H9 (cell line): ENCODE data around the gene PRPF6. TPM values are rescaled to one million over a fixed set of nuclear protein-coding genes. Genes with fewer than 3 reads are reported as not detected.

Source experiments
- DNase-seq: peaks from one replicate; pipeline ENCODE4 v3.0.0-alpha.2; 2017
- H2AFZ ChIP-seq: one replicate; pipeline ENCODE4 v1.6.1; 2013; ENCODE audit warnings: mild to moderate bottlenecking, low read length, control low read depth, moderate library complexity
- H2AK5ac ChIP-seq: 2 replicates; pipeline ENCODE4 v1.6.1; 2013; ENCODE audit warnings: low read length, control low read depth, mixed read lengths; ENCODE audit not compliant: insufficient read length
- H2BK120ac ChIP-seq: one replicate; pipeline ENCODE4 v1.6.1; 2013; ENCODE audit warnings: low read depth, mild to moderate bottlenecking, low read length, control low read depth, inconsistent platforms; ENCODE audit not compliant: poor library complexity, severe bottlenecking
- H2BK12ac ChIP-seq: 2 replicates; pipeline ENCODE4 v1.6.1; 2013; ENCODE audit warnings: low read length, control low read depth, mixed read lengths, low read depth; ENCODE audit not compliant: insufficient read length
- H2BK15ac ChIP-seq: 2 replicates; pipeline ENCODE4 v1.6.1; 2013; ENCODE audit warnings: low read depth, low read length, control low read depth
- H2BK20ac ChIP-seq: one replicate; pipeline ENCODE4 v1.6.1; 2013; ENCODE audit warnings: low read depth, mild to moderate bottlenecking, low read length, control low read depth, inconsistent platforms; ENCODE audit not compliant: poor library complexity, severe bottlenecking
- H2BK5ac ChIP-seq: 2 replicates; pipeline ENCODE4 v1.6.1; 2013; ENCODE audit warnings: low read length, control low read depth, mixed read lengths; ENCODE audit not compliant: insufficient read length
- H3K14ac ChIP-seq: 2 replicates; pipeline ENCODE4 v1.6.1; 2013; ENCODE audit warnings: low read length, control low read depth; ENCODE audit not compliant: insufficient read depth
- H3K18ac ChIP-seq: 2 replicates; pipeline ENCODE4 v1.6.1; 2013; ENCODE audit warnings: low read depth, mild to moderate bottlenecking, mixed read lengths, low read length, control low read depth; ENCODE audit not compliant: insufficient read length
- H3K23ac ChIP-seq: 2 replicates; pipeline ENCODE4 v1.6.1; 2013; ENCODE audit warnings: low read length, control low read depth, mixed read lengths, low read depth; ENCODE audit not compliant: insufficient read length
- H3K23me2 ChIP-seq: 2 replicates; pipeline ENCODE4 v1.6.1; 2013; ENCODE audit warnings: low read depth, mild to moderate bottlenecking, mixed read lengths, low read length, control low read depth; ENCODE audit not compliant: insufficient read length, poor library complexity, severe bottlenecking
- H3K27ac ChIP-seq: 2 replicates; pipeline ENCODE4 v1.5.1; 2013; ENCODE audit warnings: low read length, control low read depth, mixed read lengths, low read depth; ENCODE audit not compliant: insufficient read length
- H3K27me3 ChIP-seq: 2 replicates; pipeline ENCODE4 v1.6.1; 2013; ENCODE audit warnings: low read length, control low read depth, inconsistent platforms; ENCODE audit not compliant: insufficient read depth
- H3K4ac ChIP-seq: 2 replicates; pipeline ENCODE4 v1.6.1; 2013; ENCODE audit warnings: low read depth, mild to moderate bottlenecking, control low read depth, inconsistent platforms, low read length, moderate library complexity
- H3K4me1 ChIP-seq: 2 replicates; pipeline ENCODE4 v1.6.1; 2013; ENCODE audit warnings: low read length, control low read depth, inconsistent platforms; ENCODE audit not compliant: insufficient read depth
- H3K4me2 ChIP-seq: 2 replicates; pipeline ENCODE4 v1.6.1; 2013; ENCODE audit warnings: low read length, control low read depth, mixed read lengths; ENCODE audit not compliant: insufficient read length, insufficient read depth
- H3K56ac ChIP-seq: 2 replicates; pipeline ENCODE4 v1.6.1; 2013; ENCODE audit warnings: low read depth, mild to moderate bottlenecking, mixed read lengths, low read length, control low read depth; ENCODE audit not compliant: insufficient read length
- H3K79me1 ChIP-seq: 2 replicates; pipeline ENCODE4 v1.6.1; 2013; ENCODE audit warnings: low read depth, mild to moderate bottlenecking, moderate library complexity, low read length, control low read depth, inconsistent platforms; ENCODE audit not compliant: insufficient read depth, poor library complexity, severe bottlenecking
- H3K79me2 ChIP-seq: 2 replicates; pipeline ENCODE4 v1.6.1; 2013; ENCODE audit warnings: low read length, control low read depth, inconsistent platforms; ENCODE audit not compliant: insufficient read depth
- H3K9ac ChIP-seq: 2 replicates; pipeline ENCODE4 v1.6.1; 2013; ENCODE audit warnings: low read length, control low read depth, mixed read lengths; ENCODE audit not compliant: insufficient read length; ENCODE audit errors: extremely low read depth
- H3K9me3 ChIP-seq: one replicate; pipeline ENCODE4 v1.6.1; 2013; ENCODE audit warnings: low read depth, low read length, inconsistent platforms; ENCODE audit not compliant: control insufficient read depth
- H3T11ph ChIP-seq: one replicate; pipeline ENCODE4 v1.6.1; 2013; ENCODE audit warnings: mild to moderate bottlenecking, low read length, control low read depth, inconsistent platforms
- H4K20me1 ChIP-seq: one replicate; pipeline ENCODE4 v1.6.1; 2013; ENCODE audit not compliant: control insufficient read depth, insufficient read length, insufficient read depth
- H4K5ac ChIP-seq: 2 replicates; pipeline ENCODE4 v1.6.1; 2013; ENCODE audit warnings: low read depth, mild to moderate bottlenecking, mixed read lengths, low read length, control low read depth; ENCODE audit not compliant: insufficient read length
- H4K8ac ChIP-seq: replicated peaks from 2 replicates; pipeline ENCODE4 v1.6.1; 2013; ENCODE audit warnings: low read length, control low read depth, mixed read lengths, low read depth; ENCODE audit not compliant: insufficient read length
- H4K91ac ChIP-seq: 2 replicates; pipeline ENCODE4 v1.6.1; 2013; ENCODE audit warnings: low read depth, mild to moderate bottlenecking, moderate library complexity, mixed read lengths, low read length, control low read depth; ENCODE audit not compliant: insufficient read length
- H3K27ac Mint-ChIP-seq, 3 experiments: 2 replicates in 2 of 3; 3 replicates in 1 of 3; pipeline ENCODE4 v1.8.0; 2020 to 2021; ENCODE audit warnings: mixed read lengths in 3 of 3, mild to moderate bottlenecking in 1 of 3, moderate library complexity in 1 of 3
- H3K27me3 Mint-ChIP-seq: 2 replicates; pipeline ENCODE4 v1.8.0; 2021; ENCODE audit warnings: low read depth, mild to moderate bottlenecking, moderate library complexity, mixed read lengths
- H3K36me3 Mint-ChIP-seq, 3 experiments: 2 replicates in 2 of 3; 3 replicates in 1 of 3; pipeline ENCODE4 v1.8.0; 2020 to 2021; ENCODE audit warnings: low read depth in 3 of 3, mixed read lengths in 3 of 3; ENCODE audit not compliant: insufficient read depth in 1 of 3
- H3K4me1 Mint-ChIP-seq, 2 experiments: 2 replicates each; pipeline ENCODE4 v1.8.0; 2020; ENCODE audit warnings: mixed read lengths in 2 of 2
- H3K4me3 Mint-ChIP-seq, 2 experiments: 2 replicates in 1 of 2; 3 replicates in 1 of 2; pipeline ENCODE4 v1.8.0; 2020 to 2021; ENCODE audit warnings: mild to moderate bottlenecking in 2 of 2, mixed read lengths in 2 of 2, moderate library complexity in 1 of 2
- H3K9me3 Mint-ChIP-seq, 2 experiments: 2 replicates in 1 of 2; 3 replicates in 1 of 2; pipeline ENCODE4 v1.8.0; 2020; ENCODE audit warnings: mild to moderate bottlenecking in 2 of 2, mixed read lengths in 2 of 2, moderate library complexity in 1 of 2
- WGBS: extraction: QIAGEN DNeasy Blood & Tissue Kit; methylation state at CpG from one replicate; pipeline ENCODE4 v1.1.7; 2013; ENCODE audit warnings: missing lambda C conversion rate, low lambda C conversion rate, mixed read lengths; ENCODE audit not compliant: insufficient read length; ENCODE audit errors: extremely low coverage; 5-methylcytosine and 5-hydroxymethylcytosine counted together
- total RNA-seq: library from RNA; stranded (reverse); gene quantifications from 2 replicates; pipeline ENCODE4 v1.2.1, GENCODE V29; 2021
- TF ChIP-seq, protein P1 (sequence below): fragments of 200-600 bp; sonication (generic); conservative IDR thresholded peaks from 3 replicates; pipeline ENCODE4 v1.8.0; 2021; ENCODE audit warnings: antibody characterized with exemption, mild to moderate bottlenecking

The PRPF6 gene
- total RNA-seq, 1 experiment from 2014 or later = 87.9 TPM

DNA sequence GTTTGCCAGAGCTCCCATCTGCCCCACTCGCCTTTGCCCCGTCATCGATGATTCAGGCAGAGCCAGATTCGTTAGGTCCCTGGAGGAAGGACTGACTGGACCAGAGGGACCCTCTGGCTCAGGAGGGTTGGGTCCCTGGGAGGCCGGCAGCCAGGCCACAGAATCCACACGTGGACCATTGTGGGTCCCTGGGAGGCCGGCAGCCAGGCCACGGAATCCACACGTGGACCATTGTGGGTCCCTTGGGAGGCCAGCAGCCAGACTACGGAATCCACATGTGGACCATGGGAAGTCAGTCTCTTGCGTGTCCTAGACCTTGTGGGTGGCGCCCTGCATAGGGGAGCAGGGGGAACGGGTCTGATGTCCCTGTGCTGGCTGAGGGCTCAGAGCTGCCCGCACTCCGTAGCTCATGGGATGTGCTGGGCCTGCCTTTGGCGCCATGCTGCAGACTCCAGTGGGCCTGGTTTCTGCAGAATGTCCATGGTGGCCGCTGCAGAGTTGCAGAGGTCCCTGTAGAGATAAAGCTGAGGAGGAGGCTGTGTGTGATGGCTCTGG lies 48.2 kb upstream of the PRPF6 start:
- no peak overlapping the region for H3K14ac ChIP-seq
- no peak overlapping the region for H3K4ac ChIP-seq
- H3K23me2 ChIP-seq = no peaks in the 10 kb centered on the region
- no peak overlapping the region for H2BK5ac ChIP-seq
- H2AFZ ChIP-seq = no peak overlapping the region
- no peak overlapping the region for H3T11ph ChIP-seq
- Mint-ChIP-seq H3K27me3 (no peaks in the 10 kb centered on the region), H3K36me3 (peaks cover 35 to 68% (median 64%) of the 10 kb centered on the region in 3 experiments), H3K9me3 (no peaks in the 10 kb centered on the region), H3K4me3 (no peak overlapping the region), H3K27ac (no peak overlapping the region), H3K4me1 (no peaks in the 10 kb centered on the region)
- TF ChIP-seq, protein P1, sequence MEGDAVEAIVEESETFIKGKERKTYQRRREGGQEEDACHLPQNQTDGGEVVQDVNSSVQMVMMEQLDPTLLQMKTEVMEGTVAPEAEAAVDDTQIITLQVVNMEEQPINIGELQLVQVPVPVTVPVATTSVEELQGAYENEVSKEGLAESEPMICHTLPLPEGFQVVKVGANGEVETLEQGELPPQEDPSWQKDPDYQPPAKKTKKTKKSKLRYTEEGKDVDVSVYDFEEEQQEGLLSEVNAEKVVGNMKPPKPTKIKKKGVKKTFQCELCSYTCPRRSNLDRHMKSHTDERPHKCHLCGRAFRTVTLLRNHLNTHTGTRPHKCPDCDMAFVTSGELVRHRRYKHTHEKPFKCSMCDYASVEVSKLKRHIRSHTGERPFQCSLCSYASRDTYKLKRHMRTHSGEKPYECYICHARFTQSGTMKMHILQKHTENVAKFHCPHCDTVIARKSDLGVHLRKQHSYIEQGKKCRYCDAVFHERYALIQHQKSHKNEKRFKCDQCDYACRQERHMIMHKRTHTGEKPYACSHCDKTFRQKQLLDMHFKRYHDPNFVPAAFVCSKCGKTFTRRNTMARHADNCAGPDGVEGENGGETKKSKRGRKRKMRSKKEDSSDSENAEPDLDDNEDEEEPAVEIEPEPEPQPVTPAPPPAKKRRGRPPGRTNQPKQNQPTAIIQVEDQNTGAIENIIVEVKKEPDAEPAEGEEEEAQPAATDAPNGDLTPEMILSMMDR = no peak
- H3K79me1 ChIP-seq = no peaks in the 10 kb centered on the region
- H2BK15ac ChIP-seq = no peak overlapping the region
- H3K27ac ChIP-seq = no peak overlapping the region
- no peak overlapping the region for H4K91ac ChIP-seq
- no peak overlapping the region for H4K5ac ChIP-seq
- no peak for DNase-seq
- H3K9ac ChIP-seq = no peak overlapping the region
- no peaks in the 10 kb centered on the region for H3K4me1 ChIP-seq
- no peaks in the 10 kb centered on the region for H4K20me1 ChIP-seq
- WGBS = no CpG with 5 or more reads among the region's 17 CpGs
- H3K4me2 ChIP-seq = no peak overlapping the region
- H3K79me2 ChIP-seq = 0 out of 2 replicates have a peak, but pooled peaks cover 4% of the 10 kb centered on the region
- no peaks in the 10 kb centered on the region for H3K9me3 ChIP-seq
- H3K23ac ChIP-seq = no peak overlapping the region
- H3K18ac ChIP-seq = no peak overlapping the region
- H2BK12ac ChIP-seq = no peak overlapping the region
- no peak overlapping the region for H2AK5ac ChIP-seq
- no peak overlapping the region for H2BK20ac ChIP-seq
- no peaks in the 10 kb centered on the region for H3K27me3 ChIP-seq
- no peak overlapping the region for H2BK120ac ChIP-seq
- no peak overlapping the region for H3K56ac ChIP-seq
- no peak overlapping the region for H4K8ac ChIP-seq
